ENCODE measurements around the gene RNASE2. TPM values are rescaled to one million over a fixed set of nuclear protein-coding genes. Genes with fewer than 3 reads are reported as not detected.
"Not testable (repeated sequence)": the region's sequence is repeated elsewhere in the genome, so short reads cannot be mapped to it uniquely, and the experiment has no call there.

The RNASE2 gene
- total RNA-seq, 4 donors from 2014 or later = 0.82 to 1.6 (median 0.91) TPM; not detected in 1

- Histone ChIP-seq H3K4me1 (no peaks in the 10 kb centered on the region), H3K27ac (no peak overlapping the region), H3K36me3 (no peaks in the 10 kb centered on the region), H3K4me3 (no peak overlapping the region), H3K27me3 (no peaks in the 10 kb centered on the region), H3K9me3 (no peaks in the 10 kb centered on the region)
- intact Hi-C loops (cut with DNase I; ENCODE audit: low total_unique reads) (no loop called here), in situ Hi-C loops (cut with MboI; ENCODE audit: low sequenced_read_pairs in 4 of 4) (no loop called here)
- DNase-seq (no peak), ATAC-seq (no peak)
- peak in 2 of 5 experiments; percentile 12 to 34 for TF ChIP-seq CTCF (IDR thresholded peaks at IDR 0.05 in 4 of 5, conservative IDR thresholded peaks at IDR 0.05 in 1 of 5)
- TF ChIP-seq POLR2A (IDR thresholded peaks at IDR 0.05) = no peak
Observed at GRCh38 chr14:20934148-20934762, 21.0 kb upstream of the RNASE2 start.

GRCh38 chr14:20935303-20935984 is 19.8 kb upstream of the RNASE2 start:
- DNase-seq = no peak
- TF ChIP-seq CTCF (IDR thresholded peaks at IDR 0.05 in 4 of 5, conservative IDR thresholded peaks at IDR 0.05 in 1 of 5) (no peak), POLR2A (IDR thresholded peaks at IDR 0.05) (no peak)
- Histone ChIP-seq H3K4me3 (no peak overlapping the region), H3K36me3 (no peaks in the 10 kb centered on the region), H3K9me3 (no peaks in the 10 kb centered on the region), H3K27ac (no peak overlapping the region), H3K4me1 (no peaks in the 10 kb centered on the region), H3K27me3 (no peaks in the 10 kb centered on the region)
- intact Hi-C loops (cut with DNase I; ENCODE audit: low total_unique reads) = no loop called here
- no peak for ATAC-seq
- in situ Hi-C loops (cut with MboI; ENCODE audit: low sequenced_read_pairs in 4 of 4) = no loop called here

- ATAC-seq; DNase-seq; H3K36me3 ChIP-seq; intact Hi-C loops (cut with DNase I; ENCODE audit: low total_unique reads); in situ Hi-C loops (cut with MboI; ENCODE audit: low sequenced_read_pairs in 4 of 4); H3K4me3 ChIP-seq; H3K27me3 ChIP-seq; H3K27ac ChIP-seq; H3K4me1 ChIP-seq; H3K9me3 ChIP-seq: not testable (repeated sequence)
Observed at GRCh38 chr14:20945146-20945545, 10.1 kb upstream of the RNASE2 start.

- H3K4me1 ChIP-seq; H3K27ac ChIP-seq; H3K36me3 ChIP-seq; H3K27me3 ChIP-seq; ATAC-seq; intact Hi-C loops (cut with DNase I; ENCODE audit: low total_unique reads); H3K4me3 ChIP-seq; in situ Hi-C loops (cut with MboI; ENCODE audit: low sequenced_read_pairs in 4 of 4); H3K9me3 ChIP-seq; DNase-seq: not testable (repeated sequence)
Observed at GRCh38 chr14:20946707-20947106, 8.6 kb upstream of the RNASE2 start.

GRCh38 chr14:20955538-20955873 is 219 bp downstream of the RNASE2 start:
- intact Hi-C loops (cut with DNase I; ENCODE audit: low total_unique reads); H3K4me3 ChIP-seq; H3K36me3 ChIP-seq; H3K27ac ChIP-seq; H3K9me3 ChIP-seq; H3K27me3 ChIP-seq; H3K4me1 ChIP-seq; ATAC-seq; DNase-seq: not testable (repeated sequence)
- in situ Hi-C loops (cut with MboI; ENCODE audit: low sequenced_read_pairs in 4 of 4) = loop anchor here in 1 of 4 donors (25.0 kb wide), 1 partner anchor 93 kb away; no protein-coding TSS in a partner anchor

GRCh38 chr14:20956376-20956976 is 1.2 kb downstream of the RNASE2 start:
- intact Hi-C loops (cut with DNase I; ENCODE audit: low total_unique reads) (no loop called here), in situ Hi-C loops (cut with MboI; ENCODE audit: low sequenced_read_pairs in 4 of 4) (loop anchor here in 1 of 4 donors (25.0 kb wide), 1 partner anchor 94 kb away; no protein-coding TSS in a partner anchor)
- Histone ChIP-seq H3K9me3 (no peaks in the 10 kb centered on the region), H3K4me3 (no peak overlapping the region), H3K27ac (no peak overlapping the region), H3K36me3 (no peaks in the 10 kb centered on the region), H3K4me1 (no peaks in the 10 kb centered on the region), H3K27me3 (peaks cover 0 to 5% (median 0%) of the 10 kb centered on the region in 3 donors)
- TF ChIP-seq POLR2A (IDR thresholded peaks at IDR 0.05) (no peak), CTCF (IDR thresholded peaks at IDR 0.05 in 4 of 5, conservative IDR thresholded peaks at IDR 0.05 in 1 of 5) (no peak)
- ATAC-seq (no peak), DNase-seq (no peak)

GRCh38 chr14:20958946-20959345 is 3.7 kb downstream of the RNASE2 start:
- H3K27ac ChIP-seq; H3K4me1 ChIP-seq; H3K27me3 ChIP-seq; H3K36me3 ChIP-seq; ATAC-seq; DNase-seq; H3K9me3 ChIP-seq; H3K4me3 ChIP-seq; intact Hi-C loops (cut with DNase I; ENCODE audit: low total_unique reads): not testable (repeated sequence)
- in situ Hi-C loops (cut with MboI; ENCODE audit: low sequenced_read_pairs in 4 of 4) = loop anchor here in 1 of 4 donors (25.0 kb wide), 1 partner anchor 97 kb away; no protein-coding TSS in a partner anchor
